ENCODE data around the gene POLR2L. TPM values are rescaled to one million over a fixed set of nuclear protein-coding genes. Genes with fewer than 3 reads are reported as not detected.

Gene POLR2L
- polyA plus RNA-seq, 1 donor = 87.5 TPM

GRCh38 chr11:870127-870413 lies 27.7 kb upstream of the POLR2L start:
- Histone ChIP-seq H3K36me3 (ENCODE audit: control insufficient read depth, insufficient read depth, low read length) (peaks cover 19% of the 10 kb centered on the region), H3K4me3 (ENCODE audit: low read length) (no peak overlapping the region), H3K4me1 (ENCODE audit: control insufficient read depth, insufficient read depth, low read length) (no peaks in the 10 kb centered on the region), H3K27ac (ENCODE audit: low read length) (no peak overlapping the region), H3K27me3 (ENCODE audit: control insufficient read depth, insufficient read depth, low read length) (no peaks in the 10 kb centered on the region), H3K9me3 (ENCODE audit: control insufficient read depth, low read depth, low read length) (peaks cover 4% of the 10 kb centered on the region)
- WGBS (ENCODE audit: insufficient coverage, low lambda C conversion rate) = no CpG with 5 or more reads among the region's 8 CpGs
- DNase-seq = no peak

GRCh38 chr11:869399-870126 lies 27.2 kb upstream of the POLR2L start:
- Histone ChIP-seq H3K4me3 (ENCODE audit: low read length) (no peak overlapping the region), H3K9me3 (ENCODE audit: control insufficient read depth, low read depth, low read length) (peaks cover 4% of the 10 kb centered on the region), H3K4me1 (ENCODE audit: control insufficient read depth, insufficient read depth, low read length) (no peaks in the 10 kb centered on the region), H3K27ac (ENCODE audit: low read length) (no peak overlapping the region), H3K27me3 (ENCODE audit: control insufficient read depth, insufficient read depth, low read length) (no peaks in the 10 kb centered on the region), H3K36me3 (ENCODE audit: control insufficient read depth, insufficient read depth, low read length) (peaks cover 16% of the 10 kb centered on the region)
- DNase-seq = no peak
- WGBS (ENCODE audit: insufficient coverage, low lambda C conversion rate) = no CpG with 5 or more reads among the region's 25 CpGs

DNA sequence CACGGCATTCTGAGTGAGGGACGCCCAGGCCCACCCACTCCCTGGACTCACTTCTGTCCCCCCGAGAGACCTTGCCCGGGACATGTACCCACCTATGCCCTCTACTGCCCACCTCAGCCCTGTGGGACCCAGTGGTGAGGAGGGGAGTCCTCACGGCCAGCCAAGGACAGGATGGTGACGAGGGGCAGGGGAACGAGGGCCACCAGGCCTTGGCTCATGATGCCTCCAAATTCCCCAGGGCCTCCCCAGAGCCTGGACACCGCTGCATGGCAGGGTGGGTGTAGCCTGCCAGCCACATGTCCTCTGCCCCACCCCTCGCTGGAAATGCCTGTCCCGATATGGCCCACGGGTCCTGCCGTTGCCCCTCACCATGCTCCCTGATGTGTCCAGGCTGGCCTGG lies 26.5 kb upstream of the POLR2L start:
- Histone ChIP-seq H3K27ac (ENCODE audit: low read length) (no peak overlapping the region), H3K4me3 (ENCODE audit: low read length) (no peak overlapping the region), H3K27me3 (ENCODE audit: control insufficient read depth, insufficient read depth, low read length) (no peaks in the 10 kb centered on the region), H3K36me3 (ENCODE audit: control insufficient read depth, insufficient read depth, low read length) (peaks cover 16% of the 10 kb centered on the region), H3K9me3 (ENCODE audit: control insufficient read depth, low read depth, low read length) (peaks cover 4% of the 10 kb centered on the region), H3K4me1 (ENCODE audit: control insufficient read depth, insufficient read depth, low read length) (peaks cover 4% of the 10 kb centered on the region)
- DNase-seq = no peak
- no CpG with 5 or more reads among the region's 12 CpGs for WGBS (ENCODE audit: insufficient coverage, low lambda C conversion rate)

GRCh38 chr11:868394-868793 lies 26.1 kb upstream of the POLR2L start:
- Histone ChIP-seq H3K4me3 (ENCODE audit: low read length) (no peak overlapping the region), H3K27me3 (ENCODE audit: control insufficient read depth, insufficient read depth, low read length) (no peaks in the 10 kb centered on the region), H3K9me3 (ENCODE audit: control insufficient read depth, low read depth, low read length) (peaks cover 4% of the 10 kb centered on the region), H3K27ac (ENCODE audit: low read length) (no peak overlapping the region), H3K4me1 (ENCODE audit: control insufficient read depth, insufficient read depth, low read length) (peaks cover 8% of the 10 kb centered on the region), H3K36me3 (ENCODE audit: control insufficient read depth, insufficient read depth, low read length) (peaks cover 16% of the 10 kb centered on the region)
- no peak for DNase-seq
- no CpG with 5 or more reads among the region's 17 CpGs for WGBS (ENCODE audit: insufficient coverage, low lambda C conversion rate)

DNA sequence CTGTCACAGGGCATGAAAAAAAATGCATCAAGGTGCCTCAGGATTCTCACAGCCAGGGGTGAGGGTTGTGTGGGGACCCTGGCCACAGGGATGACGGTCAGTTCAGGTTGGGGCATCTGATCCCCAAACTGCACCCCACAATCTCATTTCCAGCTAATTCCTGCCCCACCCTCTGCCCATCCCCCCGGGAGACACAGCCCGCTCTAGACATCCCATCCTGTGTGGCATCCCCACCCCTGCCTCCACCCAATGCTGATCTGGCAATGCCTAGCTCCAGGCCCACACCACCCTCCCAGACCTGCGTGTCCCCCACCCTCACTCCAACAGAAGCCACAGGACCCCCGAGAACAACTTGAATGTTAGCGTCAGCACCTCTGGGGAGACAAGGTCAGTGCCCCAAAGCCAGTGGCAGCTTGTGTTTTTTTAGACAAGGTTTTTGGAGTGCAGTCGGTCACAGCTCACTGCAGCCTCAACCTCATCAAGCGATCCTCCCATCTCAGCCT lies 25.6 kb upstream of the POLR2L start:
- Histone ChIP-seq H3K36me3 (ENCODE audit: control insufficient read depth, insufficient read depth, low read length) (peaks cover 16% of the 10 kb centered on the region), H3K4me3 (ENCODE audit: low read length) (no peak overlapping the region), H3K9me3 (ENCODE audit: control insufficient read depth, low read depth, low read length) (peaks cover 4% of the 10 kb centered on the region), H3K27me3 (ENCODE audit: control insufficient read depth, insufficient read depth, low read length) (no peaks in the 10 kb centered on the region), H3K4me1 (ENCODE audit: control insufficient read depth, insufficient read depth, low read length) (peaks cover 13% of the 10 kb centered on the region), H3K27ac (ENCODE audit: low read length) (no peak overlapping the region)
- no peak for DNase-seq
- no CpG with 5 or more reads among the region's 8 CpGs for WGBS (ENCODE audit: insufficient coverage, low lambda C conversion rate)

GRCh38 chr11:866481-866880 lies 24.2 kb upstream of the POLR2L start:
- H3K27me3 ChIP-seq (ENCODE audit: control insufficient read depth, insufficient read depth, low read length) = no peaks in the 10 kb centered on the region
- H3K4me1 ChIP-seq (ENCODE audit: control insufficient read depth, insufficient read depth, low read length) = peaks cover 25% of the 10 kb centered on the region
- no peak overlapping the region for H3K27ac ChIP-seq (ENCODE audit: low read length)
- no peak for DNase-seq
- peaks cover 16% of the 10 kb centered on the region for H3K36me3 ChIP-seq (ENCODE audit: control insufficient read depth, insufficient read depth, low read length)
- no peak overlapping the region for H3K4me3 ChIP-seq (ENCODE audit: low read length)
- H3K9me3 ChIP-seq (ENCODE audit: control insufficient read depth, low read depth, low read length) = peaks cover 4% of the 10 kb centered on the region
- no CpG with 5 or more reads among the region's 14 CpGs for WGBS (ENCODE audit: insufficient coverage, low lambda C conversion rate)

- no peak overlapping the region for H3K27ac ChIP-seq (ENCODE audit: low read length)
- no CpG with 5 or more reads among the region's 41 CpGs for WGBS (ENCODE audit: insufficient coverage, low lambda C conversion rate)
- peaks cover 4% of the 10 kb centered on the region for H3K9me3 ChIP-seq (ENCODE audit: control insufficient read depth, low read depth, low read length)
- DNase-seq = no peak
- H3K36me3 ChIP-seq (ENCODE audit: control insufficient read depth, insufficient read depth, low read length) = peaks cover 14% of the 10 kb centered on the region
- H3K4me1 ChIP-seq (ENCODE audit: control insufficient read depth, insufficient read depth, low read length) = peaks cover 29% of the 10 kb centered on the region
- no peak overlapping the region for H3K4me3 ChIP-seq (ENCODE audit: low read length)
- no peaks in the 10 kb centered on the region for H3K27me3 ChIP-seq (ENCODE audit: control insufficient read depth, insufficient read depth, low read length)
Observed at GRCh38 chr11:865462-866430, 23.4 kb upstream of the POLR2L start.

DNA sequence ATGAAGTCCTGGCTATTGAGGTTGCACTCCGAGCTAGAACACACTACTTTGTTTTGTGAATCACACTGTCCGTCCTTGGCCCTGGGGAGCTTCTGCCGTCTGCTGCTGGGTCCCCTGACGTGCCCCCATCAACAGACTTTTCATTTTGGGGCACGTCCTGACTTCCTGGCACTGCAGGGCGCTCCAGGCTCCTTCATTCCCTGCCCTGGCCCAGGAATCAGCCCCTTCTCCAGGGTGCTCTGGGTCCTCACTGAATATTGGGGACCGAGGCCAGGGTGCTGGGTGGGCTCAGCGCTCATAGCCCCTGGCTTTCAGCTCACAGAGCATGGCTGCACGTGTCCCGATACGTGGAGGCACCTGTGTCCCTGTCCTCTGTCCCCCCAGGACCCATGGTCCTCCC lies 22.6 kb upstream of the POLR2L start:
- Histone ChIP-seq H3K4me3 (ENCODE audit: low read length) (no peak overlapping the region), H3K36me3 (ENCODE audit: control insufficient read depth, insufficient read depth, low read length) (peaks cover 14% of the 10 kb centered on the region), H3K9me3 (ENCODE audit: control insufficient read depth, low read depth, low read length) (peaks cover 4% of the 10 kb centered on the region), H3K27me3 (ENCODE audit: control insufficient read depth, insufficient read depth, low read length) (no peaks in the 10 kb centered on the region), H3K27ac (ENCODE audit: low read length) (no peak overlapping the region), H3K4me1 (ENCODE audit: control insufficient read depth, insufficient read depth, low read length) (peaks cover 34% of the 10 kb centered on the region)
- DNase-seq = no peak
- no CpG with 5 or more reads among the region's 11 CpGs for WGBS (ENCODE audit: insufficient coverage, low lambda C conversion rate)

DNA sequence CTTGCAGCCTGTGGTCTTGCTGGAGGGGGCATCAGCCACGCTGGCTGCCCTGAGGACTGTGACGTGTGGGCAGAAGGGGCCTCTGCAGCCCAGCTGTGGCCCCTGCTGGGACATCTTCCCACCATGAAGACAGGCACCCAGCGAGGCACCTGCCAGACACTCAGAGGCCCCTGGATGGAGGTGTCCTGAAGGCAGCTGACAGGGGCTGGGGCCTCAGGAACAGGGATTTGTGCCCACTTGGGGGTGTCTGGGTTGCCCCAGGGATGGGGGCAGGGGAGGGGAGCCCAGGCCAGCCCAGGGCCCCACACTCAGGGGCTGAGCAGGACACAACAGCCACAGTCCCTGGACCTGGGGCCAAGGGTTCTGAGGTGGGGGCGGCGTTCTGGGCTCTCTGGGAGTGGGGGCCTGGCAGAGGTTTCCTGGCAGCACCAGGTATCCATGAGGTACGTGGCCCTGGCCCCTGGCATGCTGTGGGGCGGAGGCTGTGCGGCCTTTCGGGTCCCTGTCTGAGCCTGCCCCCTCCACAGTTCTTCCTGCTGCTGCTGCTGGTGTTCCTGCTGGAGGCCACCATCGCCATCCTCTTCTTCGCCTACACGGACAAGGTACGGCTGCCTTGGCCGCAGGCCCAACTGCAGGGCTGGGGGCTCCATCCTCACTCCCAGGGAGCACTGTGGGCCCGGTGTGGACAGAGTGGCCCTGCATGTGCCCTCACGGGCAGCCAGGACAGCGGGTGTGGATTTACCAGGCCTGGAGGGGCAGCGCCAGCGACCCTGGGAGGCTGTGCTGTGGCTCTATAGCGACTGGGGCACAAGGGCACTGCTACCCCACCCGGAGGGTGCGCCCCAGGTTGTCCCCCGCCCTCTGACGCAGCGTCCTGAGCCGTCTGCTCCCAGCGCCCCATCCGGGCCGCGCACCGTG lies 21.8 kb upstream of the POLR2L start:
- no CpG with 5 or more reads among the region's 31 CpGs for WGBS (ENCODE audit: insufficient coverage, low lambda C conversion rate)
- Histone ChIP-seq H3K9me3 (ENCODE audit: control insufficient read depth, low read depth, low read length) (peaks cover 4% of the 10 kb centered on the region), H3K4me1 (ENCODE audit: control insufficient read depth, insufficient read depth, low read length) (peaks cover 39% of the 10 kb centered on the region), H3K27ac (ENCODE audit: low read length) (no peak overlapping the region), H3K4me3 (ENCODE audit: low read length) (no peak overlapping the region), H3K27me3 (ENCODE audit: control insufficient read depth, insufficient read depth, low read length) (no peaks in the 10 kb centered on the region), H3K36me3 (ENCODE audit: control insufficient read depth, insufficient read depth, low read length) (peaks cover 11% of the 10 kb centered on the region)
- no peak for DNase-seq

Measured in large intestine (tissue), 3 donors.